AG09309 (cell line): ENCODE measurements around the gene TFDP1.

Source experiments
- DNase-seq: peaks from one replicate; pipeline ENCODE4 v3.0.0-alpha.2; 2010; ENCODE audit warnings: low read depth
- H3K4me3 ChIP-seq: 2 replicates; pipeline ENCODE4 v1.5.1; 2011; ENCODE audit warnings: mild to moderate bottlenecking, low read depth, low read length, moderate library complexity; ENCODE audit not compliant: control insufficient read depth
- TF ChIP-seq, protein P1 (sequence below): IDR thresholded peaks from 2 replicates; pipeline ENCODE4 v1.5.1; 2011; ENCODE audit warnings: mild to moderate bottlenecking, low read depth, low read length, inconsistent platforms; ENCODE audit not compliant: insufficient read depth, control insufficient read depth; ENCODE audit errors: missing control alignments

Gene TFDP1, protein sequence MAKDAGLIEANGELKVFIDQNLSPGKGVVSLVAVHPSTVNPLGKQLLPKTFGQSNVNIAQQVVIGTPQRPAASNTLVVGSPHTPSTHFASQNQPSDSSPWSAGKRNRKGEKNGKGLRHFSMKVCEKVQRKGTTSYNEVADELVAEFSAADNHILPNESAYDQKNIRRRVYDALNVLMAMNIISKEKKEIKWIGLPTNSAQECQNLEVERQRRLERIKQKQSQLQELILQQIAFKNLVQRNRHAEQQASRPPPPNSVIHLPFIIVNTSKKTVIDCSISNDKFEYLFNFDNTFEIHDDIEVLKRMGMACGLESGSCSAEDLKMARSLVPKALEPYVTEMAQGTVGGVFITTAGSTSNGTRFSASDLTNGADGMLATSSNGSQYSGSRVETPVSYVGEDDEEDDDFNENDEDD

DNA sequence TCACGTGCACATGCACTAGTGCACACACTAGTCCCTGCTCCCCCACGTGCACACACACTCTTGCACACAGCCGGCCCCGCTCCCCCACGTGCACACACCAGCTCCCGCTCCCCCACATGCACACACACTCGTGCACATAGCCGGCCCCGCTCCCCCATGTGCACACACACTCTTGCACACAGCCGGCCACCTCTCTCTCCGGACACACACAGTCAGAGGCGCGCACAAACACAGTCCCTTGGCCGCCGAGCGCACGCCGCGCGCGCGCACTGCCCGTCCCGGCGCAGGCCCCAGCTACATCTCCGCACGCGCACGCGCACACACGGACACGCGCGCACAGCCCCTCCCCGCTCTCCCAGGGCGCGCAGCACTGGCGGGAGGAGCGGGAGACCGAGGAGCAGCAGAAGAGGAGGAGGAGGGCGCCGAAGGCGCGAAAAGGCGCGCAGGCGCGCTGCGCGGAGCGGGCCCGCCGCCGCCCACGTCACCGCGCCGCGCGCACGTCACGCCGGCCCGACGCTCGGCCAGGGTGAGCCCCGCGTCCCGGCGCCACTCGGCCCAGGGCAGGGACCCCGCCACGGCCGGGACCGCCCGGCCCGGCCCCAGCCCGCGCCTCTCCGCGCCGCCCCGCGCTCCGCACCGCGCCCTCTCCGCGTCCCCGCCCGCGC lies at the start of gene TFDP1:
Gene TFDP1 (plus strand): TSS at position 549 of the 665 bp plus-strand sequence. CDS start 1,085 bp downstream, outside the sequence.
- TF ChIP-seq, protein P1, sequence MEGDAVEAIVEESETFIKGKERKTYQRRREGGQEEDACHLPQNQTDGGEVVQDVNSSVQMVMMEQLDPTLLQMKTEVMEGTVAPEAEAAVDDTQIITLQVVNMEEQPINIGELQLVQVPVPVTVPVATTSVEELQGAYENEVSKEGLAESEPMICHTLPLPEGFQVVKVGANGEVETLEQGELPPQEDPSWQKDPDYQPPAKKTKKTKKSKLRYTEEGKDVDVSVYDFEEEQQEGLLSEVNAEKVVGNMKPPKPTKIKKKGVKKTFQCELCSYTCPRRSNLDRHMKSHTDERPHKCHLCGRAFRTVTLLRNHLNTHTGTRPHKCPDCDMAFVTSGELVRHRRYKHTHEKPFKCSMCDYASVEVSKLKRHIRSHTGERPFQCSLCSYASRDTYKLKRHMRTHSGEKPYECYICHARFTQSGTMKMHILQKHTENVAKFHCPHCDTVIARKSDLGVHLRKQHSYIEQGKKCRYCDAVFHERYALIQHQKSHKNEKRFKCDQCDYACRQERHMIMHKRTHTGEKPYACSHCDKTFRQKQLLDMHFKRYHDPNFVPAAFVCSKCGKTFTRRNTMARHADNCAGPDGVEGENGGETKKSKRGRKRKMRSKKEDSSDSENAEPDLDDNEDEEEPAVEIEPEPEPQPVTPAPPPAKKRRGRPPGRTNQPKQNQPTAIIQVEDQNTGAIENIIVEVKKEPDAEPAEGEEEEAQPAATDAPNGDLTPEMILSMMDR: no peak
- peak within 1 kb of the TSS; percentile 54 for H3K4me3 ChIP-seq

DNA sequence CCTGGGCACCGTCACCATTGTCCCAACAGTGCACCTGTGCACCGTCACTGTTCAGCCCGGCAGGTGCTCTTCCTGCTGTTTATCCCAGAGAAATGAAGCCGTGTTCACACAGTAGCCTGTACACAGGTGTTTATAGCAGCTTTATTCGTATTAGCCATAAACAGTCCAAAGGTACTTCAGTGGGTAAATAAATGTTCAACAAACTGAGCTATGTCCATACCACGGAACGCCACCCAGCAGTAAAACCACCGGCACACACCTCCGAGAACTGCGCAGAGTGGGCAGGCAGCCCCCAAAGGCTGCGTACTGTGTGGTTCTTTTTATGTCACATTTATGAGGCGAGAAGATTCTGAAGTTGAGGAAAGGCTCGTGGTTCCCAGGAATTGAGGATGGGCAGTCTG lies 49.2 kb upstream of the TFDP1 start:
- H3K4me3 ChIP-seq: no peak overlapping the region
- no peak for DNase-seq
- TF ChIP-seq, protein P1: no peak

More for the DNA sequence above, at the start of gene TFDP1:
- peak; percentile 11 for DNase-seq

DNA sequence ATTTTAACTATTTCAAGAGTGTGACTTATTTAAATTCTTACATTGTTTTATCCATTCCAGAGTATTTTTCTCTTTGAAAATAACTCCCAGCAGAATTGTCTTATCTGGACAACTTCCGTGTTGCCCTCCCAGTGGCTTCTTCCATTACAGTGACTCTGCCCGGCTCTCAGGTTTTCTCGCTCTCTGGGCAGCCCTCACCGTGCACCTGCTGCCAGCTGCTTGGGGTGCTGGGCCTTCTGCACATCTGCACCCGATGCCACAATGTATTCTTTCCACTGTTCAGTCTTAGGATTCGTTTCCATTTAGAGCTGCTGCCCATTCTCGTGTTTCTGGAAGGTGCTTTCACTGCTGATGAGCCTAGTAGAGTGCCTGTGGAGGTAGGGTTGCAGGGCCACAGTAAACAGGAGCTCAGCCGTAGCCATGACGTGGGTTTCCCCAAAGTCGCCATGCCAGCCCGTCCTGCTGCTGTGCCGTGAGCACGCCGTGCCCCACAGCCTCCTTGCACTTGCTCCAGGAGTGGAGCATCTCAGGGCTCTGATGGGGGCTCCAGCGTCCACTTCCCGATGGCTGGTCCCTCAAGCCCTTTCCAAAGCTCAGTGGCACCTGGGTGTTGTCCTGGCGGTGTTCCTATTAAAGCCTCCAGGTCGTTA lies 48.0 kb upstream of the TFDP1 start:
- TF ChIP-seq, protein P1: no peak
- no peak for DNase-seq
- no peak overlapping the region for H3K4me3 ChIP-seq

DNA sequence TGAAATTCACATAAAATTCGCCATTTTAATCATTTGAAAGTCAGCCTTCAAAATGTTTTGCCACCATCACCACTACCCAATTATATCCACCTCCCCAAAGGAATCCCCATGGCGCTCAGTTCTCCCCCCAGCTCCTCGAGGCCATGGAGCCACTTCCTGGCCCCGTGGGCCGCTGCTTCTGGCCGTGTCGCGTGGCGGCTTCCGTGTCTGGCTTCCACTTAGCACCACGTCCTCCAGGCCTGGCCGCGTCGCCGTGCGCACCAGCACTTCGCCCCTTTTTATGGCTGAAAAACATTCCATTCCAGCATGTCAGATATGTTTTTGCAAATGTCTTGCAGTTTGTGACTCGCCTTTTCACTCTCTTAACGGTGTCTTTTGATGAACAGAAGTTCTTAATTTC lies 47.3 kb upstream of the TFDP1 start:
- H3K4me3 ChIP-seq: no peak overlapping the region
- no peak for DNase-seq
- TF ChIP-seq, protein P1: no peak

DNA sequence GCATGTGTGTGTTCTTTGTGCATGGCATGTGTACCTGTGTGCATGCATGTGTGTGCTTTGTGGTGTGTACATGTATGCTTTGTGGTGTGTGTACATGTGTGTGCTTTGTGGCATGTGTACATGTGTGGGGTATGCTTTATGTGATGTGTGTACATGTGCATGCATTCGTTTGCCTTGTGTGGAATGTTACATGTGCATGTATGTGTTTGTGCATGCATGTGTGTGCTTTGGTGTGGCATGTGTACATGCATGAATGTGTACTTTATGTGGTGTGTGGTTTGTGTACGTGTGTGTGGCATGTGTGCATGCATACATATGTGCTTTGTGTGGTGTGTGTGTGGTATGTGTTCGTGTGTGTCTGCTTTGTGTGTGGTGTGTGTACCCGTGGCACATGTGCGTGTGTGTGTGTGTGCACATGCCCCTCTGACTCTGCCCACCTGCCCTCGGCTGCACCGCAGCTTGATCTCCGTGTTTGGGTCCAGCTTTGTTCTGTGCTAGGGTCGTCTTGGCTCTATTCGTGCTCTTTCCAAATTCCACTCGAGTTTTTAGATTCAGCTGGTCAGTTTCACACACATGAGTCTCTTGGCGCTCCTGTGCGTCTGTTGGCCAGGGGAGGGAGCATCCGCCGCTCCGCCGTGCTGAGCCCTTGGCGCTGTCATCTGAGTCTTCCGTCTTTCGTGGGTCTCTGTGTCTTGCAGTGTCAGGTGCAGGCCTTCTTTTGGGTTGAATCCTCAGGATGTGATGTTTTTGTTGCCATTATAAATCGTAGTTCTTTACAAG lies 46.5 kb upstream of the TFDP1 start:
- TF ChIP-seq, protein P1: no peak
- DNase-seq: no peak
- H3K4me3 ChIP-seq: no peak overlapping the region

DNA sequence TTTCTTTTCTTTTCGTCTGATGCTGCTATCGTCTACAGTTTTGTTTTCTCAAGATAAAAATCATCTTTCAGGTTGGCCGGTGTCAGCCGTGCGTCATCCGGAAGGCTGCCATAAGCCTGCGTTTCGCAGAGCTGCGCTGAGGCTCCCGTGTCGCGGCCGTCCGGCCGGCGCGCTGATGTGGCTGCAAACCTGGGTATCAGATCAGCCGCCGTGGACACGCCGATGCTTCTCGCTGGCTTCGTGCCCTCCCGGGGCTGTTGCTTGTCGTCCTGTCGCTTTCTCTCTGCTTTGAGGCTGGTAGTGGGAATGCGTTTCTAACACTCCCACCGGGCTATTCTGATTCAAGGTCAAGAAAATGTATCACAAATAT lies 45.9 kb upstream of the TFDP1 start:
- DNase-seq: no peak
- TF ChIP-seq, protein P1: no peak
- no peak overlapping the region for H3K4me3 ChIP-seq
